GM21786 (cell line): ENCODE data around the gene HMCN1.
"Not testable (repeated sequence)": the region's sequence is repeated elsewhere in the genome, so short reads cannot be mapped to it uniquely, and the experiment has no call there.

ENCODE experiments used
- ATAC-seq: cut with Tn5 transposase; IDR thresholded peaks from one replicate; pipeline ENCODE4 v1.9.1; 2021; ENCODE audit not compliant: unreplicated experiment

HMCN1 gene

GRCh38 chr1:186125511-186125910, 391.3 kb downstream of the HMCN1 start:
- no peak for ATAC-seq

DNA sequence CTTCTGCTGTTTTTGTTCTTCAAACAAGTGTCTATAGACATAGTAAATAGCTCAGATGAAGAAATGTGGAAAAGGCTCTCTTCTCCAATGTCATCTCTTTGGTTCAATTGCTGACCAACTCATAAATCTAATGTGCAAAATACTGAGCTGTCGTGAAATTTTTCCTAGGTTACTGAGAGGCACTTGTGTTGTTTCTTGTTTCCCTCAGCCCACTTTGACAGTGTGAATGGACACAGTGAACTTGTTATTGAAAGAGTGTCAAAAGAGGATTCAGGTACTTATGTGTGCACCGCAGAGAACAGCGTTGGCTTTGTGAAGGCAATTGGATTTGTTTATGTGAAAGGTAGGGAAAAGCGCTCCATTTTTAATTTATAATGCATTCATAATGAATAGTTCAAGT, 395.6 kb downstream of the HMCN1 start:
- no peak for ATAC-seq

- no peak for ATAC-seq
Measured at GRCh38 chr1:186139115-186139514, 404.9 kb downstream of the HMCN1 start.

GRCh38 chr1:186139701-186140100, 405.5 kb downstream of the HMCN1 start:
- ATAC-seq, result no peak

DNA sequence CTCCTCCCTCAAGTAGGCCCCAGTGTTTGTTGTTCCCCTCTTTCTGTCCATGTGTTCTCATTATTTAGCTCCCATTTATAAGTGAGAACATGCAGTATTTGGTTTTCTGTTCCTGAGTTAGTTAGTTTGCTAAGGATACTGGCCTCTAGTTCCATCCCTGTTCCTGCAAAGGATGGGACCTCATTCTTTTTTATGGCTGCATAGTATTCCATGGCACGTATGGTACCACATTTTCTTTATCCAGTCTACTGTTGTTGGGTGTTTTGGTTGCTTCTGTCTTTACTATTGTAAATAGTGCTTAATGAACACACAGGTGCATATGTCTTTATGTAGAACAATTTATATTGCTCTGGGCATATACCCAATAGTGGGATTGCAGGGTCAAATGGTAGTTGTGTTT, 408.0 kb downstream of the HMCN1 start:
- ATAC-seq, result no peak

DNA sequence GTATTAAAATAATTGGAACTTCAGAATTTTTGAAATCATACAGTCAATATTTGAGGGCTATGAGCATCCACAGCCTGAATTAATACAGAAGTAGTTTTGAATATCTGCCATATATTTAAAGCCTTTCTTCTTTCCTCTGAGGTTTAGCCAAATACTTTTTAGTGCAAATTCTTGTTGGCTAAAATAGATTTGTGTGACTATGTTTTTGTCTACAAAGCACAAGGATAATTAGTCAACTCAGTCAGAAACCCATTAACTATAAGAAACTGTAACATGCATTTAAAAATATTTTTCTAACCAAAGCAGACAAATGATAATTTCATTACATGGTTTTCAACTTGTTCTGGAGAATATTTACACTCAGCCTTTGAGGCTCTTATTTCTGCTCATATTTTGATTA, 408.7 kb downstream of the HMCN1 start:
- ATAC-seq, result no peak

DNA sequence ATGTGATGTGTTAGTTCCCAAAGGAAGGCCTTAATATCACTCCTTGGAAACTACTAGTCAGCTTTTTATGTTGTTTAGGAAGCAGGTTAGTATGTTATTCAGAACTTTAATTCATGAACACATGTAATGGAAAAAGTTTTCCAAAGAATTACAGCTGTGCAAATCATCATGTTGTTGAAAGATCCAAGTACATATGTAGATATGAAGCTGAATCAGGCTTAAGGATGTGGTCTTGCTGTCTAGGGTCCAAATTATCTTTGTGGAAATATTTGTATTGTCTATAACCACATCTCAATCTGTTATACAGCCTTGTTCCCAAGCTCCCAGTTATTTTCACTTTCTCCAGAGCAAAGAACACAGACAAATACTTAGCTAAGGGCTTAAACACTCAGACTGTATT, 409.3 kb downstream of the HMCN1 start:
- ATAC-seq, result no peak

DNA sequence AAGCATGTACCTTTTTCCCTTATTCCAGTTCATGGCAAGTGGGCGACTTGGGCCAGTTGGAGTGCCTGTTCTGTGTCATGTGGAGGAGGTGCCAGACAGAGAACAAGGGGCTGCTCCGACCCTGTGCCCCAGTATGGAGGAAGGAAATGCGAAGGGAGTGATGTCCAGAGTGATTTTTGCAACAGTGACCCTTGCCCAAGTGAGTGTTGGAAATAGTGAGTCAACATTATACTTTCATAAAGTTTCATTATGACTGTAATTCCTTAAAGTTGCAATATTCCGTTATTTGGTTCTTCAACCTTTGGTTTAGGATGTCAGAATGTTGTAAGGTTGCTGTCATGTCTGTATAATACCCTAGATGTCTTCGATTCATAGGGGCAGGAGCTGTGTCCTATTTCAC, 410.3 kb downstream of the HMCN1 start:
- ATAC-seq, result no peak

- ATAC-seq, result no peak
Measured at GRCh38 chr1:186146974-186147373, 412.8 kb downstream of the HMCN1 start.

GRCh38 chr1:186149591-186149990, 415.4 kb downstream of the HMCN1 start:
- no peak for ATAC-seq

DNA sequence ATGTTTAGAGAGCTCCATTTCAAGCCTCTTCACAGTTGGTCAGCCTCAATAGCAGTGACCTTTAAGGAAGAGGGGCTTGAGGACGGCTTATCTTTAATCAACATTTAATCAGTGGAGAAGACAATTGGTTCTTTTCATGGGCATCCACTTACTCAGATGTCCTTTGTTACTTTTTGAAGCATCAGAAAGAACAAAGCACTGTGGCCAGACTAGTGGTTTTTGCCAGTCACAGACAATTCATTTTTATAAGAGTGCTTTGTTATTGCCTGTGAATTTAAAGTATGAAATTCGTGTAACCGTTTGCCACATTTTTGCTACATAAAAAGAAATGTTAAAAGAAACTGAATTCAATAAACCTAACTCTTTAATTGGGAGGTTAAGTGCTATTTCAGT, 418.0 kb downstream of the HMCN1 start:
- no peak for ATAC-seq

GRCh38 chr1:186152620-186153239, 418.5 kb downstream of the HMCN1 start:
- no peak for ATAC-seq

- ATAC-seq, result no peak
Measured at GRCh38 chr1:186154651-186155050, 420.5 kb downstream of the HMCN1 start.

- ATAC-seq, result peak; percentile 85
Measured at GRCh38 chr1:186155594-186155993, 421.4 kb downstream of the HMCN1 start.

- not testable (repeated sequence) for ATAC-seq
Measured at GRCh38 chr1:186162895-186163294, 428.7 kb downstream of the HMCN1 start.

- ATAC-seq, result no peak
Measured at GRCh38 chr1:186164773-186165172, 430.6 kb downstream of the HMCN1 start.

GRCh38 chr1:186165303-186165702, 431.1 kb downstream of the HMCN1 start:
- no peak for ATAC-seq

DNA sequence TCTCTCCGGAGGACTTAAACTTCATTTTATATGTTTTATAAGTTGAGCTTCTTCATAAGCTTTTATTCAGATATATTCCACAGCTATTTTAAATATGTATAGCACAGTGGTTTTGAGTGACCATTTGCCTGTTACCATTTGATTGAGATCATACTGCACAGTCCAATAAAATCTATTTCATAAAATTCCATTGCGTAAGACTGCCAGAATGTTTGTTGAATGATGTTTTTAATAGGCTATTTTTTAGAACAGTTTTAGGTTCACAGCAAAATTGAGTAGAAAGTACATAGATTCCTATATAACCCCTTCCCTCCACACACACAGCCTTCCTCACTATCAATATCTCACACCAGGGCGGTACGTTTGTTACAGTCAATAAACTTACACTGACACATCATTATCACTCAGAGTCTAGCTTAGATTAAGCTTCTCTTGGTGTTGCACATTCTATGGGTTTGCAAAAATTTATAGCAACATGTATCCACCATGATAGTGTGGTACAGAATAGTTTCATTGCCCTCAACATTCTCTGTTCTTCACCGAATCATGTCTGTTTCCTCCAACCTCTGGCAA, 433.0 kb downstream of the HMCN1 start:
- no peak for ATAC-seq

GRCh38 chr1:186175588-186175987, 441.4 kb downstream of the HMCN1 start:
- ATAC-seq, result no peak

- peak; percentile 42 for ATAC-seq
Measured at GRCh38 chr1:186178426-186179043, 444.3 kb downstream of the HMCN1 start.

- ATAC-seq, result no peak
Measured at GRCh38 chr1:186179231-186179630, 445.0 kb downstream of the HMCN1 start.

GRCh38 chr1:186183219-186183618, 449.0 kb downstream of the HMCN1 start:
- ATAC-seq, result peak; percentile 60
